ENCODE results near the gene AGXT2.
"Not testable (repeated sequence)": the region's sequence is repeated elsewhere in the genome, so short reads cannot be mapped to it uniquely, and the experiment has no call there.

Gene AGXT2

GRCh38 chr5:35050541-35051126, 2.9 kb upstream of the AGXT2 start:
- no peak for DNase-seq

GRCh38 chr5:35048910-35049309, 1.2 kb upstream of the AGXT2 start:
- DNase-seq = no peak

DNA sequence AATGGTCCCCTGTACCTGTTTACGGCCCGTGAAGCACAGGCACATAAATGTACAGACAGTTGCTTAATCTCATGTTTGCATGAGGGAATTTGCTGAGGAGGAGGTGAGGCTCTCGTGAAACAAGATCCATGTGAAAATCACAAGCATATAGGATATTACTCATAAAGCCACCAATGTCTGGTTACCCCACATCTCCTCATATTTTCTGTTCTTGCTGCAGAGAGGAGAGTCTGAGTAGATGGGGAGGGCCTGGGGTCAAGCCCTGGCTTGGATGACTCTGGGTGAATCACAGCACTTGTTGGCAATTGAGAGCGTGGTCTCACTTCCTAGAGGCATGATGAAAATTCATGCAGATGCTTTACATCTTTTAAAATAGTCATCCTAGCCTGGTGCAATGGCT, 975 bp downstream of the AGXT2 start:
- peak; percentile 14 to 39 for DNase-seq

GRCh38 chr5:35045280-35045679, 2.5 kb downstream of the AGXT2 start:
- no peak for DNase-seq

DNA sequence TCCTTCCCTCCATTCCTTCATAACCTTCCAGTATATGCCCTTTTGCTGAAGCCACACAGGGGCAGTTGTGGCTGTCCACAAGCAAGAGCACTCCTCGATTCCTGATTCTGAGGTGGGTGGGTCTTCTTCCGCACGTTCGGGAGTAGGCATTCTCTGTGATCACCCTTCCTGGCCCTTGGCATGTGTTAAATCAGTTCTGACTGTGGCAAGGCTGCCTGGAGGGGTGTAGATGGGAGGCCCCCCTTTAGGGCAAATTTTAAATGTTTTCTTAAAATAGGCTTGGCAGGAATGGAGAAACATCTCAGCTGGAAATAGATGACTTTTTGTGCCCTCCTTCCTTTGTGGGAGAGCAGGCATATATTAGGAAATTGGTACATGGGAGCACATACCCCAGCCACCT, 3.1 kb downstream of the AGXT2 start:
- no peak for DNase-seq

DNA sequence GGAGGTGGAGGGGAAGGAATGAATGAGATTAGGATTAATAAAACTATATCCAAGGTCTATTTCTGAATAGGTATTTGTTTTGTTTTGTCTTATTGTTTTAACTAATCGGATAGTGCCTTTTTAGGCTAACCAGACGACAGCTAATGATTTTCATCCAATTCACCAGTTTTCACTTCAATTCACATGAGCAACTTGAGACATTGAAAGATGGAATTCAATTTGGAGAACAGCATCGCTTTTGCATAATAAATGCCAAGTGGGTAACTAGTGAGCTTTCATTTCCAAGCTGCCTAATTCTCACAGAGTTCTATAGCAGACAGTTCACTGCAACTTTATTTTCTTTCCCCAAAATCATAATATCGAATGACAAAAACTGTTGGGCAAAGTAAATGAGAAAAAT, 5.0 kb downstream of the AGXT2 start:
- no peak for DNase-seq

DNA sequence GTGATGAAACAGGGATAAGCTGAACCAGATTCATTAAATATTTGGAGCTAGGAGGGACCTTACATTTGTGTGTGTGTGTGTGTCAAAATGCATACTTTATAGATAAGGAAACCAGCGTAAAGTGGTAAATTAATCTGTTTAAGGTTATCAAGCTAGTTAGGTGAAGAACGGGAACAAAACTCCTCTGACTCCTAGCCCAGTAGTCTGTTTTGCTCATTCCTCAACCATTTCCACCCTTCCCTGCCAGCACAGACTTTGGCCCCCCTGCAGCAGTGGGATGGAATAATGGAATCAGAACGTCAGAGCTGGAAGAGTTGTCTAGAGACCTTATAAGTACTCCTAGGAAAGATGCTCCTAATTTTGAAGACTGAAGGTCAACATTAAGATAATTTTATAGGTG, 6.5 kb downstream of the AGXT2 start:
- DNase-seq = no peak

DNA sequence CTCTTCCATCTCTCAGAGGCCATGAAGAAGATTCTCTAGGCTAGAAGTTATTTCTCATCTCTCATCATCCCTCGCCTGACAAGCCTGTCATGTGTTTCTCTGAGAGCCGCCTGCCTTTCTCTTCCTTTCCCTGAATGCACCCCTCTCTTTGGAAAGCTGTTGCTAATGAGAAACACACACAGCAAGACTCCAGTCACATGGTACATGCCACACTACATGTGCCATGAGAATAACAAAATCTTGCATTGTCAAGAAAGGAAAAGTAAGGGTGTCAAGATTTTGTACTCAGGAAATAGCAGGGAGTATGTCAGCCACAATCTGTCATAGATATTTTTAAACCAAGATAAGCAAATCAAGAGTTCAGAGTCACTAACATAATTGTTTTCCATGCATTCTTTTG, 8.9 kb downstream of the AGXT2 start:
- DNase-seq = no peak

DNA sequence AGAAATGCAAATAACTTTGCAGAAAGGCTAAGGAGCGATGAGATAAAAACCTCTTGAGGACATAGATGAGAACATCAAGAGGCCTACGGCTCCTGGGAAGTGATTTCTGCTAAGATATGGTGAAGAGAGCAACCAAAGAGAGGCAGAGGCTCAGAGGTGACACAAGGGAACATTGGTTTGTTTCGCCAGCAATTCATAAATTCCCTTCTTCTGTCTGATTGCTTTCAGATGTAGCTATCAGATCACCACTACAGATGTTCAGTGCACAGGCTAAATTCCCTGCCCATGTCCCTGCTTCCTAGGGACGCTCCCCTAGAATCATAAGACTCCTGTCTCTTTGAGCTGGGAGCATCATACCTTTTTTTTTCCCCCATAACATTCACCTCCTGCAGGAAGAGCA, 11.2 kb downstream of the AGXT2 start:
- DNase-seq = no peak

DNA sequence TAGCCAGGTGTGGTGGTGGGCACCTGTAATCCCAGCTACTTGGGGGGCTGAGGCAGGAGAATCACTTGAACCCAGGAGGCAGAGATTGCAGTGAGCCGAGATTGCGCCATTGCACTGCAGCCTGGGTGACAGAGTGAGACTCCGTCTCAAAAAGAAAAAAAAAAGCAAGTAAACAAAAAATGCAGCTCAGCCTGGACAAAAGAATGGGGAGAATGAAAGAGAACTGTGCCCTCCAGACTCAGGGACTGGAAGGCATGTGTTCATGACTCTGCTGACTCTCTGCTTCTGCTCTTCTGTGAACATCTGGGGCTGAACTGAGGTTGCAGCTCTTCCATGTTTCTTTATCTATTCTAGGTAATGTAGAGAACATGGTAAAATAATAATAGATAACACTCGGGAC, 11.8 kb downstream of the AGXT2 start:
- not testable (repeated sequence) for DNase-seq

DNA sequence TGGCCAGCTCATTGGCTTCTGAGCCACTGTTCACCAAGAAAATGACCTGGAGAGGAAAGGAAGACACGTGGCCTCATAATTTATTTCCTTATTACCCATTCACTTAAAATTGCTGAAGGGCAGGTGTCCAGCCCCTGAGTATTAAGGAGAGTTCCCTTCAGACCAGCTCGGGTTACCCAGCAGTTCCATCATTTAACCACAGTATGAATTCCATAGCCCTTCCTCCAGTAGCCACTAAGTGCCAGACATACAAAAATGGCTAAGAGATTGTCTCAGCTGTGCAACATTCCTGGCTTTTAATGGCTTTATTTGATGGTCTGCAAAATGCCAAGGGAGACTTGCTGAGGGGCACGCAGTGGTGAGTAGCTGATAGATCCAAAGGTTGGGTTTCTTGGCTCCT, 12.5 kb downstream of the AGXT2 start:
- DNase-seq = no peak

DNA sequence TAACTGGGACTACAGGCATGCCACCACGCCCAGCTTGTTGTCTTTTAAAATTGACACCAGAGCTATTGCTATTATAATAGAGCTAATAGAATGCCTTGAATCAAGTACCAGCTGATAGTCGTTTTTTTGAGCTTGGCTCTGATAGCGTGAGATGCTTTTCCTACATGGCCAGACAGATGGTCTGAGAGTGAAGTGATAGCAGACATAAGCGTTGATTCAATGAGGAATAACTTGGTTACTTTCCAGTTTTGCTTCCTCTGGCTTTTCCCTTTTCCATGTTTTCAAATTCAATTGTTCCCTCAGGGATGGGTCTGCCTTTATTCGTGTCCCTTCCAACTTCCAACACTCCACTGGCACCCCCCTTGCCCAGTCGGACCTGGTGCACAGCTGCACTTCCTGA, 15.4 kb downstream of the AGXT2 start:
- no peak for DNase-seq

DNA sequence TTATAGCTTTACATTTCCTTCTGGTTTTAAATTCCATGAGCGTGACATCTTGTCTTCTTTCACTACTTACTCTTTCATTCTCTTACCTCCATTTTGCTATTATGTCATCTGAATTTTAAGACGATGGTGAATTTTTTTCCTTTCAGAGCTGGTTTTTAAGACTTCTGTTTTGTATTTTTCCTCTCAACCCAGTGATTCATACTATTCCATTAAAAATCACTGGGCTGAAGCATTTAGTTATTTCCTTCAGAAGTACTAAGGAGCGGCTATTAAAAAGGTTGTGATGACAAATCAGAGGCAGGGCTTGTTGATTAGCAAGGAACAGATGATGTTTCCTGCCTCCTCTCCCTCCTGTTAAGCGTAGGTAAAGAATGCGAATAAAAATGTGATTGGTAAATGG, 16.5 kb downstream of the AGXT2 start:
- DNase-seq = no peak

- DNase-seq = no peak
These were observed 17.2 kb downstream of the AGXT2 start for GRCh38 chr5:35030426-35031100.

DNA sequence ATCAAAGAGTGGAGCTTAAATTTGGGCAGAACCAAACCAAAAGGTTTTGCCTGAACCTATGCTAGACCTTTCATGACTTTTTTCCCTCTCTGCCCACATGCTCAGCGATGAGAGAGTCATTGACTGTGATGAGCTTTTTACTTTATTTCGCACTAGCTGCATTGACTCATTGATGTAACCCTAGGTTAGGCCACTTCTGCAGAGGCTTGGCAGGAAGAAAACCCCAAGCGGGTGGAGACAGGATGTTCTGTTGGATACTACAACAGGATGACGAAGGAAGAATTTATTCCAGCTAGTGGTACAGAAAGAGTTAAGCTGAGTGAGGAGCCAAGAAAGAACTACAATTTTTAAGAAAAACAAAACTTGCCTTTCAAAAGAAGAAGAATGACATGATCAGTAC, 18.4 kb downstream of the AGXT2 start:
- peak; percentile 10 to 26 for DNase-seq

DNA sequence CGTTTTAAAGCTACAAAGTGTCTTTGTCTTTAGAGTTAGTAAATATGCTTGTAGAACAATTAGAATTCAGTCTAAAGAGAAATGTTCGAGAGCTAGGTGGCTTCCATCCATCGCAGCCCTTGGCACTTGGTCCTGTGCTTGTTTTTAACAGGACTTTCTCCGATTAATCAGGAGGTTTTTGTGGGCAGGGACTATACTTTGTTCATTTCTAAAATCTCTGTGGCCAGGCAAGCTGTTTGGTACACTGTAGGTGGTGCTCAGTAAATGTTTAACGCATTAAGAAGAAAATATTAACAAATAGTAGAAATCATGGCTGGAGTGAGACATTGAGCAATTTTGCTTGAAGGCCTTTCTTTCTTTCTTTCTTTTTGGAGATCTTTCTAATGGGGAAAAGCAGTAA, 20.8 kb downstream of the AGXT2 start:
- no peak for DNase-seq

GRCh38 chr5:35026280-35026840, 21.4 kb downstream of the AGXT2 start:
- DNase-seq = no peak

GRCh38 chr5:35024911-35025510, 22.7 kb downstream of the AGXT2 start:
- no peak for DNase-seq

GRCh38 chr5:35023391-35024178, 24.2 kb downstream of the AGXT2 start:
- no peak for DNase-seq

DNA sequence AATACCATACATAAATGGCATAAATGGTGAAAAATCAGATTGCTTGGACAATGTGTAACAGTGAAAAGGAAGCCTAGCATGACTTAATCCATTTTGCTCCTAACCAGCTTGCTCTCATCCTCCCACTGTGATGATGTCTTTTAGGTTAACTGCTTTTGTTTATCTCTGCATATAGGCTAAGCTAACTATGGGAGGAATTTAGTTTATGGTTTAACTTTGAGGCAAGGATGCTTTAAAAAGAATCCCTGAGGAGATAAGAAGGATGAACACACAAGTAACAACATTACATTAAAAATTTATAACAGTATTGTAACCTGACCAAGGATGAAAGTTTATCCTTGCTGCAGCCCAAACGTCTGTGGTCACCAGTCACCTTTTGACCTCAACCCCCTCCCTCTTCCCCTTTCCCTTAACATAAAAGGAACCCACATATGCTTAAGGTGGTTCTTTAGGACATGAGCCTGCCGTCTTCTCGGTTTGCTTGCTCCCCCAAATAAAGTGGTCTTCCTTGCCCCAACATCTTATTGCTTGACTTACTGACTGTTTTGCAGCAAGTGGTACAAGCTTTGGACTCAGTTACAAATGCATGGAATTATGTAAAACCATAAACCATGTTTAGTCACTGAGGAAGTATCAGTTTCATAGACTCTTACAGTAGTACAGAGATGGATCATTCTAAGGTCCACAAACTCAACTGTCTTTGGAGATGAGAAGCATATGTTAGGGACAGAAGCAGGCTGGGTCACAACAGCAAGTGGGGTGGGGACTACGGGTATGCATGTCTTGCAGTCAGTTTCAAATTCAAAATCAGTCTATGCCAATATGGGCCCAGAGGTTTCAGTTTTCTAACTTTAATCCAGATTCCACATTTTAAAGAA, 31.3 kb downstream of the AGXT2 start:
- no peak for DNase-seq

- DNase-seq = no peak
These were observed 32.7 kb downstream of the AGXT2 start for GRCh38 chr5:35015063-35015462.

DNA sequence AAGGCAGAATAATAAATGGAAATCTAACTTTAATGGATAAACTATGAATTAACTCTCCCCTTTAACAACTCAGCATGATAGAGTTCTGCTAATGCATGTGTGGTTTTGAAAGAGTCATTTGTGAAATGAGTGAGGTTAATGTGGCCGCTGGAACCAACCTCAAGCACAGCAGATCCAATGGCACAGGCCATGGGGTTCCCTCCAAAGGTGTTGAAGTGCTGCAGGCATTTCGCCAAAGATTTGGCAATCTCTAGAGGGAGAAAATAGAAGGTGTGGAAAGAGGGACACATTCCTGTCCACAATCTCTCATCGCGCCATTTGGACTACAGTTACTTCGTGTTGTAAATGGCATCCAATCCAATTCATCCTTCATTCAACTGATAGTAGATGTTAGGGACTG, 35.0 kb downstream of the AGXT2 start:
- no peak for DNase-seq

- DNase-seq = no peak
These were observed 35.4 kb downstream of the AGXT2 start for GRCh38 chr5:35012365-35012764.
